OCI-LY7 (cell line): Measurements from ENCODE around the gene ZSCAN26. TPM values are rescaled to one million over a fixed set of nuclear protein-coding genes. Genes with fewer than 3 reads are reported as not detected.

Experiments used
- Bru-seq: library from RNA; stranded (reverse); fragments of 400-500 nt; gene quantifications from one replicate; lab custom pipeline; 2021; lab: Mats Ljungman, UMichigan
- BruChase-seq, 2 experiments: library from RNA; stranded (reverse); fragments of 400-500 nt; gene quantifications; one replicate each; lab custom pipeline; 2021; lab: Mats Ljungman, UMichigan
- BruUV-seq: library from RNA; stranded (reverse); fragments of 400-500 nt; replicated peaks from 2 replicates; lab custom pipeline; 2021; lab: Mats Ljungman, UMichigan
- CTCF ChIA-PET: fragments of 300-600 bp; sonication (Branson Sonifier 250); formaldehyde crosslinking; loops from one replicate; lab custom pipeline; 2022; ENCODE audit warnings: antibody characterized with exemption; ENCODE audit not compliant: unreplicated experiment; lab: Charles Lee
- POLR2A ChIA-PET: fragments of 300-600 bp; sonication (Branson Sonifier 250); formaldehyde crosslinking; loops from one replicate; lab custom pipeline; 2022; ENCODE audit warnings: antibody characterized with exemption; lab: Charles Lee
- DNase-seq: peaks from one replicate; pipeline ENCODE4 v3.0.0-alpha.2; 2015; ENCODE audit warnings: low spot score
- H2AFZ ChIP-seq: fragments of 200-600 bp; sonication (generic), shearing (Covaris generic); 2 replicates; pipeline ENCODE4 v1.6.1; 2014; ENCODE audit warnings: mild to moderate bottlenecking, antibody characterized with exemption, low read length, moderate library complexity
- H3K27ac ChIP-seq: fragments of 200-600 bp; sonication (generic); 2 replicates; pipeline ENCODE4 v1.5.1; 2014; ENCODE audit warnings: mixed run types, low read depth, mild to moderate bottlenecking, moderate library complexity, low read length, inconsistent platforms; ENCODE audit not compliant: poor library complexity, severe bottlenecking
- H3K36me3 ChIP-seq: fragments of 200-600 bp; sonication (generic); 2 replicates; pipeline ENCODE4 v1.6.1; 2014; ENCODE audit warnings: mild to moderate bottlenecking, antibody characterized with exemption, low read length, moderate library complexity, mixed read lengths; ENCODE audit not compliant: insufficient read depth
- H3K4me1 ChIP-seq: fragments of 200-600 bp; sonication (generic); 2 replicates; pipeline ENCODE4 v1.5.1; 2014; ENCODE audit warnings: mild to moderate bottlenecking, low read length; ENCODE audit not compliant: insufficient read depth, poor library complexity, severe bottlenecking
- H3K4me2 ChIP-seq: fragments of 200-600 bp; sonication (generic); 2 replicates; pipeline ENCODE4 v1.6.1; 2014; ENCODE audit warnings: mild to moderate bottlenecking, low read length
- H3K4me3 ChIP-seq: fragments of 200-600 bp; sonication (generic); 2 replicates; pipeline ENCODE4 v1.5.1; 2014; ENCODE audit warnings: mild to moderate bottlenecking, low read depth, low read length; ENCODE audit not compliant: poor library complexity, severe bottlenecking
- H3K79me2 ChIP-seq: fragments of 200-600 bp; sonication (generic); 2 replicates; pipeline ENCODE4 v1.6.1; 2016; ENCODE audit warnings: low read depth, mild to moderate bottlenecking, low read length, moderate library complexity, mixed read lengths; ENCODE audit not compliant: insufficient read depth
- H3K9me2 ChIP-seq: fragments of 200-600 bp; sonication (generic); 2 replicates; pipeline ENCODE4 v1.6.1; 2016; ENCODE audit warnings: mild to moderate bottlenecking, low read length, mixed read lengths; ENCODE audit not compliant: insufficient read depth
- H3K9me3 ChIP-seq: fragments of 200-600 bp; sonication (generic); 2 replicates; pipeline ENCODE4 v1.6.1; 2014; ENCODE audit warnings: mild to moderate bottlenecking, mixed run types, low read length, mixed read lengths
- H4K20me1 ChIP-seq: fragments of 200-600 bp; sonication (generic); 2 replicates; pipeline ENCODE4 v1.6.1; 2014; ENCODE audit warnings: mild to moderate bottlenecking, antibody characterized with exemption, low read length, moderate library complexity, mixed read lengths; ENCODE audit not compliant: insufficient read depth
- CTCF ChIP-seq: fragments of 200-600 bp; sonication (generic); conservative IDR thresholded peaks from 2 replicates; pipeline ENCODE4 v1.5.1; 2014; ENCODE audit warnings: mild to moderate bottlenecking, antibody characterized with exemption, low read length, moderate library complexity, mixed read lengths
- EZH2phosphoT487 ChIP-seq: fragments of 200-600 bp; sonication (generic); IDR thresholded peaks from 2 replicates; pipeline ENCODE4 v1.6.1; 2018; ENCODE audit warnings: low read depth, borderline replicate concordance, mild to moderate bottlenecking, mixed run types, antibody characterized with exemption, low read length, moderate library complexity, mixed read lengths
- intact Hi-C: fragments of 100-400 bp; cut with micrococcal nuclease; formaldehyde crosslinking; loops from one replicate; pipeline ENCODE4 v1.10.0; 2022; ENCODE audit not compliant: unreplicated experiment
- long read RNA-seq: library from polyadenylated mRNA; stranded (forward); transcript quantifications from one replicate; pipeline ENCODE4 v2.0.0, GENCODE V29; 2022
- total RNA-seq, 2 experiments: library from RNA; depleted of rRNA in 1 of 2; stranded (reverse); fragments of >200 nt in 1 of 2; shearing (Covaris generic) in 1 of 2; gene quantifications; 2 replicates each; pipeline ENCODE4 v1.2.3, GENCODE V29; 2014 to 2022

The ZSCAN26 gene
- total RNA-seq (2014; rRNA removed; shearing (Covaris generic)): 6.8 and 15.4 TPM in 2 replicates
- 2.8 and 6.3 TPM in 2 replicates for total RNA-seq (2022)
- percentile 54 among the genes with signal in this experiment for Bru-seq, nascent RNA
- BruChase-seq, experiment 1, labeled RNA remaining after a 6-hour chase: percentile 51 among the genes with signal in this experiment
- percentile 59 among the genes with signal in this experiment for BruChase-seq, experiment 2, labeled RNA remaining after a 2-hour chase
- long read RNA-seq, partial matches to known transcripts: 1 of 7 reads
- long read RNA-seq, other reads (novel, unspliced or antisense): 3 of 7 reads

GRCh38 chr6:28266962-28267694, at the start of gene ZSCAN26:
TSS of gene ZSCAN26 (plus strand) at chr6:28267143. CDS start at chr6:28271920, 4,777 bp downstream.
- peak; percentile 87 for DNase-seq
- H3K36me3 ChIP-seq: no peaks in the 10 kb centered on the region
- TF ChIP-seq EZH2phosphoT487 (no peak), CTCF (no peak)
- ChIA-PET CTCF (interaction anchor here (0.6 kb wide), 1 partner anchor 125 kb away, joined by 3 read pairs; the partner anchor contains the start of gene ZKSCAN8), POLR2A (interaction anchor here (0.6 to 2.4 kb wide), 10 partner anchors 14 to 484 kb away, joined by 3 to 24 read pairs (median 3); partner anchors contain the start of genes PGBD1, ZKSCAN4 and ZSCAN12)
- peak within 1 kb of the TSS; percentile 97 for H2AFZ ChIP-seq
- intact Hi-C loops: loop anchor here (2.0 kb wide), 1 partner anchor 14 kb away; the partner anchor contains the start of gene ZKSCAN4
- no peaks in the 10 kb centered on the region for H3K79me2 ChIP-seq
- peaks cover 16% of the 10 kb centered on the region for H3K4me1 ChIP-seq
- H3K4me2 ChIP-seq: peak within 1 kb of the TSS; percentile 88
- TSS peak; percentile 58 for BruUV-seq
- H3K9me2 ChIP-seq: no peaks in the 10 kb centered on the region
- H3K27ac ChIP-seq: peak within 1 kb of the TSS; percentile 17
- no peaks in the 10 kb centered on the region for H4K20me1 ChIP-seq
- no peaks in the 10 kb centered on the region for H3K9me3 ChIP-seq
- H3K4me3 ChIP-seq: peak within 1 kb of the TSS; percentile 76

- Histone ChIP-seq H3K4me1 (no peaks in the 10 kb centered on the region), H4K20me1 (no peaks in the 10 kb centered on the region), H3K4me2 (no peak overlapping the region), H3K9me2 (no peaks in the 10 kb centered on the region), H3K27ac (no peak overlapping the region), H2AFZ (no peak overlapping the region), H3K36me3 (no peaks in the 10 kb centered on the region), H3K79me2 (no peaks in the 10 kb centered on the region), H3K9me3 (no peaks in the 10 kb centered on the region), H3K4me3 (no peak overlapping the region)
- no TSS peak for BruUV-seq
- POLR2A ChIA-PET: interaction anchor here (0.6 to 1.0 kb wide), 2 partner anchors 21 to 321 kb away, joined by 3 read pairs; no protein-coding TSS in a partner anchor
- intact Hi-C loops: no loop called here
- DNase-seq: no peak
- CTCF ChIA-PET: no interaction called here
- no peak for TF ChIP-seq CTCF
- no peak for TF ChIP-seq EZH2phosphoT487
Measured at GRCh38 chr6:28217890-28218289, 49.1 kb upstream of the ZSCAN26 start.
